ENCODE results near the gene CENPX. TPM values are rescaled to one million over a fixed set of nuclear protein-coding genes. Genes with fewer than 3 reads are reported as not detected.

The CENPX gene
- total RNA-seq, 1 experiment from 2014 or later = 77.9 TPM

GRCh38 chr17:82023447-82024241 is 966 bp upstream of the CENPX start:
- WGBS (ENCODE audit: extremely low coverage, insufficient read length, low lambda C conversion rate) = no CpG with 5 or more reads among the region's 55 CpGs
- no peak overlapping the region for H2AFZ ChIP-seq (ENCODE audit: low read length)
- TF ChIP-seq CTCF (conservative IDR thresholded peaks at IDR 0.05) = no peak

More at GRCh38 chr17:82023447-82024241, 966 bp upstream of the CENPX start:
- H3K4me3 Mint-ChIP-seq = peak overlapping the region; percentile 79 to 85
- Histone ChIP-seq H3K56ac (ENCODE audit: insufficient read length, low read depth, low read length) (no peak overlapping the region), H4K5ac (ENCODE audit: insufficient read length, low read depth, low read length) (no peak overlapping the region), H3K23me2 (ENCODE audit: insufficient read length, low read depth, low read length, poor library complexity, severe bottlenecking) (peaks cover 5% of the 10 kb centered on the region), H2BK20ac (ENCODE audit: low read depth, low read length, poor library complexity, severe bottlenecking) (no peak overlapping the region), H3K4me1 (ENCODE audit: insufficient read depth, low read length) (no peaks in the 10 kb centered on the region), H3K79me1 (ENCODE audit: insufficient read depth, low read depth, low read length, poor library complexity, severe bottlenecking) (peaks cover 5% of the 10 kb centered on the region), H3K27me3 (ENCODE audit: insufficient read depth, low read length) (no peaks in the 10 kb centered on the region), H3K4me2 (ENCODE audit: insufficient read depth, insufficient read length, low read length) (peak overlapping the region; percentile 52), H3K79me2 (ENCODE audit: insufficient read depth, low read length) (no peaks in the 10 kb centered on the region), H3K14ac (ENCODE audit: insufficient read depth, low read length) (no peak overlapping the region; the same call in 1 of the 2 replicates), H2BK12ac (ENCODE audit: insufficient read length, low read depth, low read length) (no peak overlapping the region), H2BK15ac (ENCODE audit: low read depth, low read length) (no peak overlapping the region), H3K9ac (ENCODE audit: extremely low read depth, insufficient read length, low read length) (no peak overlapping the region), H3K9me3 (ENCODE audit: control insufficient read depth, low read depth, low read length) (no peaks in the 10 kb centered on the region), H3K27ac (ENCODE audit: insufficient read length, low read depth, low read length) (no peak overlapping the region), H4K8ac (replicated peaks; ENCODE audit: insufficient read length, low read depth, low read length) (no peak overlapping the region), H3K23ac (ENCODE audit: insufficient read length, low read depth, low read length) (no peak overlapping the region), H3T11ph (ENCODE audit: low read length) (no peak overlapping the region), H2AK5ac (ENCODE audit: insufficient read length, low read length) (no peak overlapping the region), H2BK5ac (ENCODE audit: insufficient read length, low read length) (no peak overlapping the region), H4K91ac (ENCODE audit: insufficient read length, low read depth, low read length) (no peak overlapping the region), H3K18ac (ENCODE audit: insufficient read length, low read depth, low read length) (no peak overlapping the region), H3K4ac (ENCODE audit: low read depth, low read length) (no peak overlapping the region), H2BK120ac (ENCODE audit: low read depth, low read length, poor library complexity, severe bottlenecking) (no peak overlapping the region), H4K20me1 (ENCODE audit: control insufficient read depth, insufficient read depth, insufficient read length) (no peaks in the 10 kb centered on the region)
- H3K9me3 Mint-ChIP-seq = peaks cover 0 to 2% of the 10 kb centered on the region in 2 experiments; a peak in 1 of 5 replicates
- no peak overlapping the region for H3K27ac Mint-ChIP-seq
- H3K4me1 Mint-ChIP-seq = peaks cover 7 to 16% of the 10 kb centered on the region in 2 experiments
- H3K27me3 Mint-ChIP-seq (ENCODE audit: low read depth) = no peaks in the 10 kb centered on the region; the same call in none of the 2 replicates
- no peak for DNase-seq
- peaks cover 3 to 8% (median 4%) of the 10 kb centered on the region in 3 experiments; a peak in 5 of 7 replicates for H3K36me3 Mint-ChIP-seq (ENCODE audit: insufficient read depth in 1 of 3, low read depth in 3 of 3)

Measured in H9 (cell line).